Measurements from ENCODE around the gene NAP1L4.

NAP1L4 gene, protein sequence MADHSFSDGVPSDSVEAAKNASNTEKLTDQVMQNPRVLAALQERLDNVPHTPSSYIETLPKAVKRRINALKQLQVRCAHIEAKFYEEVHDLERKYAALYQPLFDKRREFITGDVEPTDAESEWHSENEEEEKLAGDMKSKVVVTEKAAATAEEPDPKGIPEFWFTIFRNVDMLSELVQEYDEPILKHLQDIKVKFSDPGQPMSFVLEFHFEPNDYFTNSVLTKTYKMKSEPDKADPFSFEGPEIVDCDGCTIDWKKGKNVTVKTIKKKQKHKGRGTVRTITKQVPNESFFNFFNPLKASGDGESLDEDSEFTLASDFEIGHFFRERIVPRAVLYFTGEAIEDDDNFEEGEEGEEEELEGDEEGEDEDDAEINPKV

DNA sequence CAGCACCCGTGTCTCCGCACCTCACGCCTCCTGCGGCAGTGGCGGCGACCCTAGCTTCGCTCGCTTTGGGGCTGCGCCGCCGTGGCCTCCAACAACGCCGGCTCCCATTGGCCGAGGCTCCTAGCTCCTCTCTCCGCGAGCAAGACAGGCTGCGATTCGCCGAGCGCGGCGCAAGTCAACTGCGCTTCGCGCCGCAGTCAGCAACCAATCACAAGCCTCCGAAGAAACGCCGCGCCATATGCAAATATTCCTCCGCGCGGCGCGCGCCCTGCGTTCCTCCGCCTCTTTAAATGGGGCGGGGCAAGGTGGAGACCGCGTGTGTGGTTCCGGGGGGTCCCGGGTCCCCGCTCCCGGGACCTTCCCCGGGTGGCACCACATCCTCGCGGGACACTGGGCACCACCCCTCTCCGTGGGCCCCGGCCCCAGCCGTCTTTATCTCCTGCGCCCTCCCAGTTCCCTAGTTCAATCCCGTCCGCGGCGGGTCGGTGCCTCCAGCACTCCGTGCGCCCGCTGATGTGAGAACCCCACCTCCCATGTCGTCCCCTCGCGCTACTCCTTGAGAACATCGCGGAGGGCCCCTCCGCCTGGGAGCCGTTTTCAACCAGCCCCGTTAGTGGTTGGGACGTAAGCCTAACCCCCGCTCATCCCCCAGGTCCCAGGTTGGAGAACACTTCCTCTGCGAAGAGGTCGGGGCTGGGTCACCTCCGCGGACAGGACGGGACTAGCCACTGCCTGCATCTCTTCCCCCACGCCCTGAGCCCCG is at the start of gene NAP1L4:
TSS of gene NAP1L4 (minus strand) at position 96 of the 763 bp plus-strand sequence. CDS start 13,109 bp downstream, outside the sequence.
- peak; percentile 89 to 96 for DNase-seq

DNA sequence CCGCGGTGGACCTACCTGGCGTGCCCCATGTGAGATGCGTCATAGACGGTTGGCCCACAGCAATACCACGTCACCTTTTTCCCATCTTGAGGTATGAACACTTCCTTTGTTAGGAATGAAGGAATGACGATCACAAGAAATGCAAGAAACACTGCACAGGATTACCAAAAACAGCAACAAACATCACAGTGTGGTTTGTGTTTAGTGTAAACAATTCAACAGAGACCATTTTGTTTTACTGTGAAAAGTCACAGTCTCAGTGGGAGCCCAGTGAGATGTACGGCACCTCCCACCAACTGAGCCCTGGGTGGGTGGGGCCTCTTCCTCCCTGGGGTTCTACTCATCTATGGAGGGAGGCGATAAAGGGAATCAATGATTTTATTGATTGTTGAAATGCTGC is 48.8 kb upstream of the NAP1L4 start:
- DNase-seq: no peak

DNA sequence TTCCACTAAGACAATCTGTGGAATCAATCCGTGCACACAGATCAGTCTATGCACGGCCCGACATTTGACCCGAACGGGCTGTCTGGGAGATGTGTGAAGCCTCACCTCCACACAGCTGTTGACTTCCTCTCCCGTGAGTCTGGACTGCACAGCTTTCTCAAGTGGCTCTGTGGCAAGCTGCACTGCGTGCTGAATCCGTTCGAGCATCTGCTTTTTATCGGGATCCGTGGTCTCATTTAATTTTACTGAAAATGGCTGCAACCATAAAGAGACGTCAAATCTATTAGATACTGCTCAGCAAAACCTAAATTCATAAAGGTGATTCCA is 45.8 kb upstream of the NAP1L4 start:
- DNase-seq: peak; percentile 30 to 86

DNA sequence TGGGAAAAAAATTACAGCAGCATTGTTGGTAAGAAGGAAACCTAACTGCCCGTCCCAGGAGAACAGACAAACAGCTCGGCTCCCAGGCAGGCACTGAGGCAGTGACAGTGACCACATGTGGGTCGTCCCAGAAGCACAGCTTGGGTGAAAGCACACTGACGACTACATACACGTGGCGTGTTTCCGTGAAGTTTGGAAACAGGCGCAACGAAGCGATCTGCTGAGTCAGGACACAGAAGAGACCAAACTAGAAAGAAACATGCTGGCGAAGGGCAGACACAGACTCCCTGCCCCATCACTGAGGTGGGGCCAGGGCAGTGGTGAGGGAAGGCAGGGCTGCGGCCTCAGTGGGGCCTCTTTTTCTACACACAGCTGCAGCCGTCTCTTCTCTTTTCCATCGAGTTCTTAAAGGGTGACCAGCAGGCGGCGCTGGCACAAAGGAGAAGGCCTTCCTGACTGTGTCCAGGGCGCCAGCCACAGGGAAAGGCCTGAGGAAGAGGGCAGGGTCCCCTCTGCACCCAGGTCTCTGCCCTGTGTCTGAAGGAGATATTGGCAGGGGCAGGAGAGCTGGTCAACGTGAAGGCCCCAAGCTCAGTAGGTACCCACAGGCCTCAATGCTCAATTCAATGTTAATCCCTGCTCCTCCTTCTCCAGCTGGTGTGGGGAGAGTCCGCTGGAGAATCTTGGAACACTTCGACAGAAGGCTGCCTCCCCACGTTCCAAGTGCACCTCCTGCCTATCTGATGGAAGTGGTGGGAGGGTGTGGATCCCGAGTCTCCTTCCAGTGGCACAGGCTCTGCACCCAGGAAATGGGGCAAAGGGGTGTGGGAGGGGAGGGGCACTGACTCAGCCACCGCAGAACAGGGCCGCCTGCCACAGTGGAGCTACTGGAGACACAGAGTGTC is 45.2 kb upstream of the NAP1L4 start:
- DNase-seq: peak; percentile 45 to 72

DNA sequence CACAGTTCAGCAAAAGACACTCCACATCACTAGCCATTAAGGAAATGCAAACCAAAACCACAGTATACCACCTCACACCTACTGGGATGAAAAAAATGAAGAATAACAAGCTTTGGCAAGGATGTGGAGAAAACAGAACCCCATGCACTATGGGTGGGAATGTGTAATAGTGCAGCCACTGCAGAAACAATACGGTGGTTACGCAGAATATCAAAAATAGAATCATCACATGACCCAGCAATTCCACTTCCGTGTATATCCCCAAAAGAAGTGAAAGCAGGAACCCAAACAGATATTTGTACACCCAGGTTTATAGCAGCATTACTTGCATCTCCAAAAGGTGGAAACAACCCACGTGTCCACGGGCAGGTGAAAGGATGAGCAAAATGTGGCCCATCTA is 44.3 kb upstream of the NAP1L4 start:
- no peak for DNase-seq

DNA sequence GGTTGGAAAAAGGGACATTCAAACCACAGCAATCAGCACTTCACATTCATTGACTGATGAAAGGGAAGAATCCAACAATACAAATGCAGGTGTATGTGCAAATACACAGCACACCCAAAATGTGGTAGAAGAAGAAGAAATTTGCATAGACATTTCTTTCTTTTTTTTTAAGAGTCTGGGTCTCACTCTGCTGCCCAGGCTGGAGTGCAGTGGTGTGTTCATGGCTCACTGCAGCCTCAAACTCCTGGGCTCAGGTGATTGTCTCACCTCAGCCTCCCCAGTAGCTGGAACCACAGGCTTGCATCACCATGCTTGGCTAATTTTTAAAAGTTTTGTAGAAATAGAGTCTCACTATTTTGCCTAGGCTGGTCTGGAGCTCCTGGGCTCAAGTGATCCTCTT is 43.2 kb upstream of the NAP1L4 start:
- DNase-seq: no peak

DNA sequence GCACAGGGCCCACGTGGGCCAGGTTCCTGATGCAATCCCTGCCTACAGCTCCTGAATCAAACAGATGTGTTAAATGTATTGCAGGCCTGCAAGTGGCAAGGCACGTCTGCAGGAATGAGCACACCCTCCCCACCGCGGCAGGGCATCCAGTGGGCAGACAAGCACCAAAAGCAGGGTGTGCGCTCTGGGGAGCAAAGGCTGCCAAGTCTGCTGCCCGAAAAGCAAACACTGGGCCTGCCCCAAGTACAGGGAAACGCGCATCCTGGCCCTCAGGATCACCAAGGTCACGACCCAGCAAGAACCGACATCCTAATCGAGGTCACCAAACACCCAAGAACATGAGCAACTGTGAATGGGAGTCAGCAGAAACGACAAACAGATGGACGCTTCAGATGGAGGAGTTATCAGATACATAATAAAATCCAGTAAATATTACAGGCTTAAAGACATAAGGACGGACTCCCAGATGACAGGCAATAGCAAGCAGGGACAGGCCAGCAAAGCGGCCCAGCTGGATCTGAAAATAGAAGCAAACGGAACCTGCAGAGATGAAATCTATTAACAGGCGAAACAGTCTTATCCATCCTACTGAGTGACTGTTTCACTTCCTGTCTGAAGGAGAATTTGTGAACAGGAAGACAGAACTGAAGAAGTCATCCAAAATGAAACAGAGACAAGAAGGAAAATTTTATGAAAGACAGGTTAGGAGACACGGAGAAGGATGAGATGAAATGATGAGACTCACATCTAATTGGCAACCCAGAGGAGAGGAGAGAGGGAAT is 38.4 kb upstream of the NAP1L4 start:
- peak; percentile 20 to 82 for DNase-seq

DNA sequence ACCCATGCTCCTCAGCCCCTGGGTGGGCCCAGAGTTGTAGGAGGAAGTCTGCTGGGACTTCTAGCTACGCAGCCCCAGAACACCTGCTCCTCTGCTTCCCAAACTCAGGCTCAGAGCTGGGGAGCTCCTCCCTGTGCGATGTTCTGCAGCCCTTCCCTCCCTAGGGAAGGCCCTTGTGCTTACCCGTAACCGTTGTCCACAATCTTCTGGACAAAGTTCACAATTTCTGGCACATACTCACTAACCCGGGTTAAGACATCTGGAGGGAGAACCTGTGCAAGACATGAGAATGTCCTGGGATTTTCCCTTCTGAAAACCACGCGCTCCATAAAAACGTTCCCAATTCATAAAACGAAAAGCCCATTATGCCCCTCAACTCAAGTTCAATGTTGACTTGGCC is 36.7 kb upstream of the NAP1L4 start:
- no peak for DNase-seq

DNA sequence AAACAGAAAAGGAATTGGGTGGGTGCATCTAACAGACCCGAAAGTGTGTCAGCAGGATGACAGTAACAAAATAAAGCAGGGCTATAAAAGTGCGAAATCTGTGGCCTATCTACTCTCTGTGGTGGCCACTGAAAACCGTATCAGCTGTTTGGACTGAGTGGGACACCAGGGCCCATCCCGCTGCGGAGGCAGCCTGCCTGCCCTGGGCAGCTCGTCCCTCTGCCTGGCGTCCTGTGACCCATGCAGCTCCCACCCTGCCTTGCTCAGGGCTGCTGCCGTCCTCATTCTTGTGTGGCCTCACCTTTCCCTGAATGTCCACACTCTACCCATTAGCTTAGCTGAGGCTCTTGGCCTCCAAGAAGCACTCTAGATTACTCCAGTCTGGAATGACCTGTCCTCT is 34.7 kb upstream of the NAP1L4 start:
- no peak for DNase-seq

DNA sequence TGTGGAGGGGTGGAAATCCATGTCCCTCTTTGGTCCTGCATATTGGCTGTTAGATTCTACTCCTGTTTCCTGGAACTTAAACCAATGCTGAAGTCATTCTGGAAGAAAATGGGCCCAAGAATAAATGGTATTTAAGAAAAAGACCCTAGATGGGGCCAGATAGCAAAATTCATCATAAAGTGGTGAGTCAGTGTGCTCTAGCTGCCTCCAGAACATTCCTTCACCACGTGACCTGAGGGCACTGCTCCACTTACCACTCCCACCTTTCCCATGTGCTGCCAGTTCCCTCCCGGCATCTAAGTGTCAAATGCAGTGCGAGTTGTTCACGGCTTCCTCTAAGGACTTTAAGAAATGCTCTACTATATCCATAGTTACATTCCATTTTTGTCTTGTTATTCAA is 30.9 kb upstream of the NAP1L4 start:
- no peak for DNase-seq

DNA sequence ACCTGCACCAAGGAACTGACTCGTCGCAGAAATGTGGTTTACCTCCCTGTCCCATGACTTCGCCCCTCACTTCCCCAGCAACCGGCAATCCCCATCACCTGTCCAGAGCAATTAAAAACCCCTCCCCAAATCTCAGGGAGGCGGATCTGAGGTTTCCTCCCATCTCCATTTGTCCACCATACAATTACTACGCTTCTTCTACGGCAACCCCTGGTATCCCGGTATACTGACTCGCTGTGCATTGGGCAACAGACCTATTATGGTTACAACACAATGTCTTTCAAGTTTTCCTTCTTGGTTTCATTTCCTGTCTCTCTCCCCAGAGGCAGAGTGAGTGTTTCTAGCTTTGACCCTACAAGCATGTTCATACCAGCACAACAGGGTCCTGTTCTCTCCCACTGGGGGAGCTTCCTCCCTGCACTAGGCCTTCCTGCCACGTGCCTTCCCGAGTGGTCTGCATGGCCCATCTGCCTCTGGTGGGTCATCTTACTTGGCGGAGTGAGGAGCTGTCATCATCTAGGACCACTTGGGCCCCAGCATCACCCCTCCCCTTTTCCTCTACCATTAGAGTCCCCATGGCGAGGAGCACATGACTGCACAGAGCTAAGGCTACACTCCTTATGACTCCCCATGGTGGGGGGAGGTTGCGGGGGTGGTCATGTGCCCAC is 30.3 kb upstream of the NAP1L4 start:
- DNase-seq: no peak

DNA sequence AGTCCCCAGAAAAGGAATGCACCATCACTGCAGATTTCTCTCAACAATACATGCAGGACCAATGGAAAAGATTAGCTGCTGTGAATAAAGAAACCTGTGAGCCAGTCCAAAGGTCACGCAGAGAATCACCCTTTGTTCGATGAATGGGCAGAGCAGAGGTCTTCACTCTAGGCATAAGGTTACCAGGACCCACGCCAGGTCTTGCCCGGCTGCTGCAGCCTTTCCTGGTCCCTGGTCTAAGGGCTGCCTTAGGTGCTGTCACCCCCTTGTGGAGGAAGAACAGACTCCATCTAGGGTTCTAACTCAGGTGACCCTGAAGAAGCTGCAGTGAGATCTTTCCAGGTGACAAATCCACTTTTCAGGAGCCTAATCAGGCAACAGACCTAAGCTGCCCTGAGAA is 29.0 kb upstream of the NAP1L4 start:
- DNase-seq: peak in 1 of 2 experiments; percentile 27

DNA sequence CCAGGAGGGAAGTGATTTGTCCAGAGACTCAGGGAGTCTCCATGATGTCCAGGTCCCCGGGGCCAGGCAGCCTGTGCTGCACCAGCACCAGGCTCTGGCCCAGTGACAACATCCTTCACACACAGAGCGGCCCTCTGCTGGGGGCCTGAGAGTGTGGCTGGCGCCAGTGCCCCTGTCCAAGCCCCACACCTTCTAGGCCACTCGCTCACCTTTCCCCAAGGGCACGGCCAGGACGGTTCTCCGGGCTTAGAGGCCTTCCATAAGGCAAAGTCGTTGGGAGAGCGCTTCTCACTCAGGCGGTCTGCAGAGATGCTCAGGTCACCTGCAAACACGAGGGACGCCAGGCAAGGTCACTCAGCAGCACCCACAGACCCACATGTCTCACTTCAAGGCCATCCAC is 27.9 kb upstream of the NAP1L4 start:
- no peak for DNase-seq

DNA sequence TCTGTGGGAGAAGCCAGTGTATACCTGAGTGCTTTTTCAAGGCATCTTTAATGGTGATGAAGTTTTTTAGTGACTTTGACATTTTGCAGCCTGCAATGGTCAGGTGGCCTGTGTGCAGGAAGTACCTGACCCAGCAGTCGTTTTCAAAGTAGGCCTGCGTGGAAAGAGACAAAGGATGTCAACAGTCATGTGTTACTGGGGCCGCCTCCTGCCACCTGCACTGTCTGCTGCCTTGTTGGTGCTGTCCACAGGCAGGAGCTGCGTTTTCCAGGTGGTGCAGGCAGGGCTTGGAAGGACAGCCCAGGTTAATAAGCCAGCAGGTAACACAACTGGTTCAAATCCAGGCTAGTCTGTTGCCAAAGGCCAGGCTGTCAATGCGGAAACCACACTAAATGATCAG is 26.5 kb upstream of the NAP1L4 start:
- no peak for DNase-seq

DNA sequence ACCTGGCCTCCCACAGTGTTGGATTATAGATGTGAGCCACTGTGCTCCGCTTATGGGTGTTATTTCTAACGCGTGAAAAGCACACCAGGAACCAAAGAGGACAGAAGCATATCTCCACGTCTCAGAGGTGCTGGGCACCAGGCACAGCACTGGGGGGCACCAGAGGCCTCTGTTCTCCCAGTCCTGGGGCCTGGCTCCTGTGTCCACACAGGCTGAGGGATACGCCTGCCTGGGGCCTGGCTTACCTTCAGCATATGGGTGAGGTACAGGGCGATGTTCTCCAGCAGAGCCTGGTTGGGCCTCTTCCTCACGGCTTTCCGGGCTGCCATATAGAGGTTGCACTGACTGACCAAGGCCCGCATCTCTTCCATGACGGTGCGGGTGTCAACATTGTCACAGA is 24.7 kb upstream of the NAP1L4 start:
- DNase-seq: peak in 1 of 2 experiments; percentile 18

DNA sequence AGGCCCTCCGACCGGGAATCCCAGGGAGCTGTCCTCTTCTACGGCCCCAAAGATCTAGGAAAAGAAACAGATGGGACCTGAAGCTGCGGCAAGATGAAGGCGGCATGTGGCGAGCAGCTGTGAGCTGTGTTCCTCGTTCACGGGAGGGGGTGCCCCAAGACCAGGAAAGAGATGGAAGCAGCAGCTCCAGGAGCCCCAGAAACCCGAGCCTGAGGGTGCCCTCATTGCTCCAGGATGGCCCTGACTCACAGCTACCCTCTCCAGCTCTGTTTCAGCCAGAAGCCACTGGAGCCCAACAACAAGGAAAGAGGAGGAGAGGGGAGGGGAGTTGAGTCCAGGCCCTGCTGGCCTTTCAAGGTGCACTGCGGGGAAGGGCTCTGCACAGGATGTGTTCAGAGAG is 23.7 kb upstream of the NAP1L4 start:
- no peak for DNase-seq

DNA sequence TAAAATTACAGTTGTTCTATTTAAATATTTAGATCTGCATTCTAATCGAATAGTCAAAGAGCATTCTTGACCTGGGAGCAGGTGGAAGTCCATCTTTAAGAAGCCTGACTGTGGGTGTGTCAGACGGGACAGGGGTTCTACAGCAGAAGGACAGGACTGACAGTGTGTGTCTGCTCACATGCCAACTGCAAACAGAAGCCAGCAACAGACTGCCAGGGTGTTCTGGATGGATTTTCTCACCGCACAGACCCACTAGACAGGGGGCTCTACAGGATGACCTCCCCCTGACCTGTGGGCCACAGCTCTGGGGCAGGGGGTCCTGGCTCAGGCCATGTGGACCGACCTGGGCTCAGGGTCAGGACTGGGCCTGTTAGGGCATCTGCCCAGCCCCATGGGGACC is 22.8 kb upstream of the NAP1L4 start:
- no peak for DNase-seq

DNA sequence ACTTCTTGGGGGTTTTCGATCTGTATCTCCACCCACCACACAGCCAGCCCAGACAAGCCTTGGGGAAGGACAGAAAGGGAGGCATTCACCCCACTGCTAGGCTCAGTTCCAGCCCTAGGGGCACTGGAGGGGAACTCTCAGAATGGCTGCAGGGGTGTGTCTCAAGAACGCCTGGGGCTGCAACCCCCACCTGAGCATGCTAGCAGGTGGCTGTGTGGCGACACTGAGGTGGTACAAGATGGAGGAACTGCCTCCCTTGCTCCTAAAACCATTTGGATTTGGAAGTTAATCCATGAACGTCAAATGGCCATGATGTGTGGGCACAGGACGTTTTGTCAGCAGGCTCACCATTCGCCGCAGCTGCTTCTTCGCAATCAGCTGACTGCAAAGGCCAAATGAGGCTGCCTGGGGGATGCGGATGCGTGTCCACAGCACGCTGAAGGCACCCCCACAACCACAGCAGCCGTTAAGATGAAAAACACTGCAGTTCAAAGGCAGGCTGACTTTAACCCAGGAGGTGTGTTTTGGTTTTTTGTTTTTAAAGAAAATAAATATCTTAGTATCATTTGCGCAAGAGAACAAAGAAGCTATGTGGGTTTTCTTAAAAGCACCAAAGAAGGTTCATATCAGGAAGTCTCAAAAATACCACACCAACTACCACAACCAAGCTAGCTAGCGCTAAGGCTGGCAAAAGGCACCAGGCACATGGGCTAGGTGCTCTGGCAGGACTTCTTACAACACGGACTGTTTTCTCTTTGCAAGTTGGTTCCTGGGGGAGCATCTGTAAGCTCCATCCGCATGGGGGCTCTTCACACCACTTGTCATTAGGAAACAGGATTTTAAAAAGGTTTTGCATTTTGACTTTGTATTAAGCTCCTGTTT is 22.2 kb upstream of the NAP1L4 start:
- no peak for DNase-seq

DNA sequence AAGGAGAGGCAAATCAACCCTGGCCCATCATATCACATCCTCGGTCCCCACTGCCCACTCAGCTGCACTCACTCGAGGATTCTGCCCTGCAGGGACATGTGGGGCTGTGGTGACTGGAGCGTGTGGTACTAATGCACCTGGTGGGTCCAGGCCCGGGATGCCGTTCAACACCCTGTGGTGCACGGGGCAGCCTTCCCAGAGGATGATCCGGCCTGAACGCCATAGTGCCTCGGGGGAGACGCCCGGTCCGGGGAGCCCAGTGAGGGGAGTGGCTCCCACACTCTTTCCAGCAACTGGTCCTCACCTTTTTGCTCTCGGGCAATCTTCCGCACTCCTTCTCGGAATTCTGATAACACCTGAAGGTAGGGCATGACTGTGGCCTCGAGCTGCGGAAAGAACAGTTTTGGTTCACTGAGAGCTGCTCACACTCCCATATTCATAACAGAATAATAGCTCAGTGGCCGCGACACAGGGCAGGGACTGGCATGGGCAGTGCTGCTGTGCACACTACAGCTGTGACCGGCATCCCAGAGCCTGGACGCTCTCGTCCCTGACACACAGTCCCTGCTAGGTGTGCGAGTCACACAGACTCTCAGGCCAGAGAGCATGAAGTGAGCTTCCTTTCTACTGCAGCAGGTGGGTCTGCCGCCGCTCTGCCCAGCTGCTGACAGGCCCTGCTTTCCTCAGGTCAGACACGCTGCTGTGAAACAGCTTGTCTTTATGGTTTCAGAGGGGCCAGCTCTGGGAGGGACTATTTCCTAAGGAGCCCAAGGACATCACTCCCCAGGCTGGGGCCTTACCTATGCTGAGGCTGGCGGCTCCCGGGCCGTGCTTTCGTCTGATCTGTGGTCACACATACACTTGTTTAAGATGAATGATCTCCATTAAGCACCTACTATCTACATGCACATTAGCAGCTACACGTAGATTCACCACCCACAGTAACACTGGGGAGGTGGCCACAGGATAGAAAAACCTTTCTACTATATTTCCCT is 20.1 kb upstream of the NAP1L4 start:
- no peak for DNase-seq
